Breast epithelium (tissue), 3 donors: ENCODE results near the gene ZNF366.

Source experiments
- CTCF ChIP-seq, 3 donors: fragments of 450-650 bp; IDR thresholded peaks; one replicate each; pipeline ENCODE4 v1.5.1; 2016 to 2017; ENCODE audit warnings: antibody characterized with exemption in 3 of 3, mild to moderate bottlenecking in 3 of 3, moderate library complexity in 3 of 3
- POLR2A ChIP-seq: fragments of 450-650 bp; IDR thresholded peaks from one replicate; pipeline ENCODE4 v1.6.1; 2016; ENCODE audit warnings: antibody characterized with exemption, mild to moderate bottlenecking, moderate library complexity

- no peak for TF ChIP-seq CTCF (IDR thresholded peaks at IDR 0.05)
- TF ChIP-seq POLR2A = no peak
Observed at GRCh38 chr5:72454996-72455395, 52.2 kb downstream of the ZNF366 start.
